AG09309 (cell line): ENCODE measurements around the gene C11orf58.

ENCODE experiments used
- DNase-seq: peaks from one replicate; pipeline ENCODE4 v3.0.0-alpha.2; 2010; ENCODE audit warnings: low read depth
- H3K4me3 ChIP-seq: 2 replicates; pipeline ENCODE4 v1.5.1; 2011; ENCODE audit warnings: mild to moderate bottlenecking, low read depth, low read length, moderate library complexity; ENCODE audit not compliant: control insufficient read depth
- CTCF ChIP-seq: IDR thresholded peaks from 2 replicates; pipeline ENCODE4 v1.5.1; 2011; ENCODE audit warnings: mild to moderate bottlenecking, low read depth, low read length, inconsistent platforms; ENCODE audit not compliant: insufficient read depth, control insufficient read depth; ENCODE audit errors: missing control alignments

The C11orf58 gene

GRCh38 chr11:16749092-16749491 lies 10.6 kb downstream of the C11orf58 start:
- no peak overlapping the region for H3K4me3 ChIP-seq
- TF ChIP-seq CTCF, result no peak
- DNase-seq, result no peak

GRCh38 chr11:16749666-16750065 lies 11.2 kb downstream of the C11orf58 start:
- DNase-seq, result no peak
- no peak for TF ChIP-seq CTCF
- no peak overlapping the region for H3K4me3 ChIP-seq

- no peak overlapping the region for H3K4me3 ChIP-seq
- no peak for TF ChIP-seq CTCF
- DNase-seq, result no peak
These were observed 12.0 kb downstream of the C11orf58 start for GRCh38 chr11:16750417-16750816.

- no peak overlapping the region for H3K4me3 ChIP-seq
- TF ChIP-seq CTCF, result no peak
- DNase-seq, result no peak
These were observed 20.1 kb downstream of the C11orf58 start for GRCh38 chr11:16758382-16759024.

- no peak overlapping the region for H3K4me3 ChIP-seq
- no peak for TF ChIP-seq CTCF
- no peak for DNase-seq
These were observed 21.5 kb downstream of the C11orf58 start for GRCh38 chr11:16759857-16760508.

GRCh38 chr11:16763746-16764145 lies 25.3 kb downstream of the C11orf58 start:
- no peak overlapping the region for H3K4me3 ChIP-seq
- no peak for DNase-seq
- no peak for TF ChIP-seq CTCF
